Mesodermal cell (in vitro differentiated cells): ENCODE results near the gene ZNF622.

Experiments
- H3K27ac ChIP-seq: 2 replicates; pipeline ENCODE4 v1.7.0; 2013; ENCODE audit warnings: mild to moderate bottlenecking, low read depth, low read length, moderate library complexity; ENCODE audit not compliant: severe bottlenecking
- H3K36me3 ChIP-seq: 2 replicates; pipeline ENCODE4 v1.7.1; 2013; ENCODE audit warnings: mild to moderate bottlenecking, low read length, moderate library complexity; ENCODE audit not compliant: control insufficient read depth, insufficient read depth
- H3K4me1 ChIP-seq: one replicate; pipeline ENCODE4 v1.7.1; 2013; ENCODE audit warnings: mild to moderate bottlenecking, low read length; ENCODE audit not compliant: insufficient read depth, control insufficient read depth, poor library complexity, severe bottlenecking
- H3K4me3 ChIP-seq: 2 replicates; pipeline ENCODE4 v1.7.0; 2013; ENCODE audit warnings: low read length, control low read depth, mild to moderate bottlenecking; ENCODE audit not compliant: insufficient read depth, poor library complexity, severe bottlenecking; ENCODE audit errors: extremely low read depth
- H3K9me3 ChIP-seq: 2 replicates; pipeline ENCODE4 v1.7.1; 2013; ENCODE audit warnings: mild to moderate bottlenecking, low read length, moderate library complexity; ENCODE audit not compliant: control insufficient read depth
- WGBS, 2 experiments: methylation state at CpG; one replicate each; pipeline ENCODE4 v1.1.5; 2013; ENCODE audit warnings: missing lambda C conversion rate in 2 of 2; ENCODE audit not compliant: insufficient coverage in 2 of 2; 5-methylcytosine and 5-hydroxymethylcytosine counted together

Gene ZNF622

DNA sequence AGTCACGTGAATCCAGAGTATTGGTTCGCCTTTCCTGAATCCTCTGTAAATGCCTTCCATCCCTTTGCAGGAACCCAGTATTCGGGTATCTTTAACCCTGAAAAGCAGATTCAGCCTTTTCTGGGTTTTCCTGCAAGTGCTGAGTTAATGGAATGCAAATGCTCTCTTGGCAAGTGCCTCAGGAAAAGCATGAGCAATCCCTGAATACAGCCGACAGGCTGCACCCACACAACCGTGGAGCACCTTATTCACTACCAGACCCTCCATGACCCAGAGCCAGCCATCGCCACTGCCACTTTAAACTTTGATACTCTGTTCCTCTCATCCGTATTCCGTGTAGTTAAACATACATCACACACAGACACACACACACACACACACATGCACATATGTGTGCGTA is 54.4 kb downstream of the ZNF622 start:
- WGBS, 2 experiments, result 82 to 86% methylated on average over 6 to 8 of the region's 9 CpGs
- Histone ChIP-seq H3K4me3 (no peak overlapping the region), H3K9me3 (no peaks in the 10 kb centered on the region), H3K4me1 (peaks cover 13% of the 10 kb centered on the region), H3K27ac (no peak overlapping the region), H3K36me3 (no peaks in the 10 kb centered on the region)

DNA sequence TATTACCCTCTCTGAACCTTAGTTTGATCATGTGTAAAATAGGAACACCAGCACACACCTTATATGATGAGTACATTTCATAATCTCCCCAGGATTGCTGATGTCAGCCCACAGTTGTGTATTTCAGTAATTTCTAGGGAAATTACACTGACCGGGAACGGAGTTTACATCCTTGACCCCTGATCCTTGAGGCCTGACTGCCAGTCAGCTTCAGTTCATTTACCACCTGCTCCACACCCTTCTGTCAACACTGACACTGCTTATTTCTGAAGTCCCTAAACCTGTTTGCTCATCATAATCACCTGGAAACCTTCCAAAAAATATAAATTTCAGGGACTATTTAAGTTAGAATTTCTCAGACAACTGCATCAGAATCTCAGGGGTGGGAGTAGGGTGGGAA is 55.3 kb downstream of the ZNF622 start:
- no peak overlapping the region for H3K27ac ChIP-seq
- peaks cover 13% of the 10 kb centered on the region for H3K4me1 ChIP-seq
- H3K36me3 ChIP-seq, result no peaks in the 10 kb centered on the region
- 93 to 100% methylated on average over 2 of the region's 2 CpGs for WGBS, 2 experiments
- no peak overlapping the region for H3K4me3 ChIP-seq
- H3K9me3 ChIP-seq, result no peaks in the 10 kb centered on the region

DNA sequence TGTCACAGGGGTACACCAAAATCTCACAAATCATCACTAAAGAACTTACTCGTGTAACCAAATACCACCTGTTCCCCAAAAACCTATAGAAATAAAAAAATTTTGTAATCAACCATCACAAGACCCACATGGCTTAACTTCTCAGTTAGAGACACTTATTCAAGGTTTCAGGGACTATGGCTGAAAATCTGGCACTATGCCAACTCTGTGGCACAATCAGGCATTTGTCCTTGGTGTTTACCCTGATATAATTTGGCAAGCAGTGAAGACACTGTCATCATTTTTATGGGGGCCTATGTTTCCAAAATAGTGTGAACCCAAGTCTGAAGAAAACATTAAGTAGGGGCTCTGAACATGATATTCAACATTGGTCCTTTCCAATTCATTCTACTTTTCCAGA is 59.0 kb downstream of the ZNF622 start:
- Histone ChIP-seq H3K9me3 (no peaks in the 10 kb centered on the region), H3K36me3 (no peaks in the 10 kb centered on the region), H3K4me1 (peaks cover 5% of the 10 kb centered on the region), H3K4me3 (no peak overlapping the region), H3K27ac (no peak overlapping the region)
- WGBS, 2 experiments, result 100% methylated on average over 1 of the region's 1 CpG

DNA sequence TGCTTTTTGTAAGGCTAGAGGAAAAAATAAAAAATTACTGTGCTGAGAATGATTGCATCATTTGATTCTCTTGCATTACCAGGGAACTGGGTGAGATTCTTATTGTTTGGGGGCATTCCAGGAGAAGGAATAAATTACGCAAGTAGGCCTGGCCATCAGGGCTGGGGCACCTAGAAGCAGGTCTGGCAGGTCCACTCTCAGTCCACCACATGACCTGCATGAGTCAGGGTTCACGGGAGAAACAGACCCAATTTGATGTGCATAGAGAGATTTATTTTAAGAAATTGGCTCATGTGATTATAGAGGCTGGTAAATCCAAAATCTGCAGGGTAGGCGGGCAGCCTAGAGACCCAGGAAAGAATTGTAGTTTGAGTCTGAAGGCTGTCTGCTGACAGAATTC is 59.6 kb downstream of the ZNF622 start:
- Histone ChIP-seq H3K36me3 (no peaks in the 10 kb centered on the region), H3K27ac (no peak overlapping the region), H3K9me3 (no peaks in the 10 kb centered on the region), H3K4me3 (no peak overlapping the region), H3K4me1 (no peaks in the 10 kb centered on the region)
- 53 to 81% methylated on average over 2 to 3 of the region's 3 CpGs for WGBS, 2 experiments
